Endothelial cell of umbilical vein (primary cell): ENCODE results near the gene EID3. TPM values are rescaled to one million over a fixed set of nuclear protein-coding genes. Genes with fewer than 3 reads are reported as not detected.

Experiments
- BruUV-seq: library from RNA; stranded (reverse); fragments of 400-500 nt; replicated peaks from 2 replicates; lab custom pipeline; 2021; lab: Mats Ljungman, UMichigan
- CTCF ChIA-PET: fragments of 300-600, 350-600 bp; sonication (Branson Sonifier 250); formaldehyde crosslinking; loops from one replicate; lab custom pipeline; 2021; ENCODE audit warnings: antibody characterized with exemption, inconsistent platforms; lab: Charles Lee
- POLR2A ChIA-PET: fragments of 300-600, 350-600 bp; sonication (Branson Sonifier 250); formaldehyde crosslinking; loops from one replicate; lab custom pipeline; 2021; ENCODE audit warnings: antibody characterized with exemption, inconsistent platforms; lab: Charles Lee
- DNase-seq: peaks from one replicate; pipeline ENCODE4 v3.0.0-alpha.2; 2011; ENCODE audit warnings: low read depth, low spot score
- FAIRE-seq: peaks from 2 replicates; lab custom pipeline; 2011; peaks lifted over from hg19 to GRCh38; lab: Jason Lieb, UNC
- H2AFZ ChIP-seq: 2 replicates; pipeline ENCODE4 v1.6.0; 2012; ENCODE audit warnings: low read depth, low read length, control low read depth, inconsistent platforms
- H3K27ac ChIP-seq: 2 replicates; pipeline ENCODE4 v1.5.1; 2011; ENCODE audit warnings: low read depth, mild to moderate bottlenecking, control low read depth, low read length, moderate library complexity; ENCODE audit not compliant: insufficient read depth
- H3K27me3 ChIP-seq, 2 experiments: 2 replicates each; pipeline versions ENCODE4 v1.6.0 to v1.6.1; 2011; ENCODE audit warnings: low read length in 2 of 2, mixed read lengths in 1 of 2; ENCODE audit not compliant: control insufficient read depth in 2 of 2, insufficient read depth in 2 of 2
- H3K36me3 ChIP-seq, 2 experiments: 2 replicates in 1 of 2; 3 replicates in 1 of 2; pipeline ENCODE4 v1.5.1; 2011; ENCODE audit warnings: low read length in 2 of 2, mild to moderate bottlenecking in 1 of 2, moderate library complexity in 1 of 2; ENCODE audit not compliant: control insufficient read depth in 2 of 2, insufficient read depth in 2 of 2; ENCODE audit errors: extremely low read depth in 1 of 2
- H3K4me1 ChIP-seq: 3 replicates; pipeline ENCODE4 v1.5.1; 2011; ENCODE audit warnings: mild to moderate bottlenecking, low read length; ENCODE audit not compliant: control insufficient read depth, insufficient read depth; ENCODE audit errors: extremely low read depth
- H3K4me2 ChIP-seq: 2 replicates; pipeline ENCODE4 v1.6.1; 2011; ENCODE audit warnings: low read length, control low read depth, mixed read lengths; ENCODE audit not compliant: insufficient read depth
- H3K4me3 ChIP-seq, 3 experiments: fragments of 200-600 bp in 1 of 3; sonication (generic), shearing (Covaris generic) in 1 of 3; replicated peaks in 1 of 3; 2 replicates each; pipeline ENCODE4 v1.5.1; 2011 to 2016; ENCODE audit warnings: control low read depth in 3 of 3, low read length in 3 of 3, mild to moderate bottlenecking in 2 of 3, inconsistent platforms in 1 of 3, low read depth in 1 of 3, moderate library complexity in 1 of 3; ENCODE audit not compliant: insufficient read depth in 1 of 3
- H3K79me2 ChIP-seq: 2 replicates; pipeline ENCODE4 v1.6.0; 2012; ENCODE audit warnings: low read length, inconsistent platforms; ENCODE audit not compliant: control insufficient read depth, insufficient read depth
- H3K9ac ChIP-seq: replicated peaks from 2 replicates; pipeline ENCODE3; 2011; ENCODE audit warnings: low read length, control low read depth; ENCODE audit not compliant: insufficient read depth; ENCODE audit errors: extremely low read depth
- H3K9me1 ChIP-seq: replicated peaks from 3 replicates; pipeline ENCODE4 v1.6.0; 2011; ENCODE audit warnings: mild to moderate bottlenecking, low read length; ENCODE audit not compliant: control insufficient read depth, insufficient read depth; ENCODE audit errors: extremely low read depth
- H3K9me3 ChIP-seq: replicated peaks from 2 replicates; pipeline ENCODE4 v1.5.1; 2012; ENCODE audit warnings: low read length, inconsistent platforms; ENCODE audit not compliant: control insufficient read depth, insufficient read depth
- H4K20me1 ChIP-seq: replicated peaks from 2 replicates; pipeline ENCODE3; 2011; ENCODE audit warnings: mild to moderate bottlenecking, low read length; ENCODE audit not compliant: control insufficient read depth, insufficient read depth; ENCODE audit errors: extremely low read depth
- EZH2 ChIP-seq: IDR thresholded peaks from 2 replicates; pipeline ENCODE4 v1.6.1; 2012; ENCODE audit warnings: borderline replicate concordance, low read depth, mild to moderate bottlenecking, moderate library complexity, low read length, inconsistent platforms; ENCODE audit not compliant: severe bottlenecking
- FOS ChIP-seq: IDR thresholded peaks from 2 replicates; pipeline ENCODE4 v1.6.1; 2011; ENCODE audit warnings: mild to moderate bottlenecking, low read length, moderate library complexity, borderline replicate concordance; ENCODE audit not compliant: insufficient read depth
- GATA2 ChIP-seq: IDR thresholded peaks from 2 replicates; pipeline ENCODE4 v1.7.0; 2011; ENCODE audit warnings: low read depth, mild to moderate bottlenecking, moderate library complexity, mixed read lengths, low read length; ENCODE audit not compliant: insufficient read length, insufficient read depth
- JUN ChIP-seq: IDR thresholded peaks from 2 replicates; pipeline ENCODE4 v1.6.1; 2011; ENCODE audit warnings: borderline replicate concordance, low read depth; ENCODE audit not compliant: insufficient read length, insufficient read depth
- MYC ChIP-seq: IDR thresholded peaks from one replicate; pipeline ENCODE4 v1.6.1; 2011; ENCODE audit warnings: mild to moderate bottlenecking, low read depth, low read length
- POLR2A ChIP-seq: IDR thresholded peaks from 2 replicates; pipeline ENCODE4 v1.6.1; 2012; ENCODE audit warnings: low read depth, mild to moderate bottlenecking, control low read depth, low read length
- POLR2AphosphoS5 ChIP-seq: IDR thresholded peaks from 2 replicates; pipeline ENCODE4 v1.6.1; 2012; ENCODE audit warnings: low read depth, mild to moderate bottlenecking, control low read depth, low read length, moderate library complexity; ENCODE audit not compliant: insufficient read depth
- dilution Hi-C: fragments of 300-500 bp; cut with MboI; formaldehyde crosslinking; loops from one replicate; pipeline ENCODE4 v1.15.0; 2019; ENCODE audit warnings: low sequenced_read_pairs; ENCODE audit not compliant: extremely low pct_ligation_motif_present
- intact Hi-C: fragments of 100-400 bp; cut with micrococcal nuclease; formaldehyde crosslinking; loops from one replicate; pipeline ENCODE4 v1.10.0; 2022
- polyA plus RNA-seq, 4 experiments: library from polyadenylated mRNA; depleted of rRNA in 3 of 4; stranded (reverse) in 3 of 4; unstranded in 1 of 4; fragments of >200 nt; gene quantifications; 2 replicates each; pipeline versions ENCODE4 v1.2.1 to v1.2.3, GENCODE V29; 2011 to 2012; ENCODE audit warnings: missing spikeins in 1 of 4
- total RNA-seq: library from RNA; stranded (reverse); gene quantifications from 2 replicates; pipeline ENCODE4 v1.2.3, GENCODE V29; 2021
- TF ChIP-seq, protein P1 (sequence below), 2 donors: IDR thresholded peaks; 1 replicate in 1 of 2; 2 replicates in 1 of 2; pipeline ENCODE4 v1.5.1; 2011; ENCODE audit warnings: low read length in 2 of 2, mild to moderate bottlenecking in 2 of 2, moderate library complexity in 2 of 2, control low read depth in 1 of 2, inconsistent platforms in 1 of 2, low read depth in 1 of 2; ENCODE audit not compliant: insufficient read depth in 1 of 2; ENCODE audit errors: extremely low read depth in 1 of 2
- TF ChIP-seq, protein P2 (sequence below): IDR thresholded peaks from 2 replicates; pipeline ENCODE4 v1.6.1; 2011; ENCODE audit not compliant: insufficient read depth, insufficient read length

Gene EID3
- total and polyA plus RNA-seq, 2 donors (not counting 3 experiments of a cell fraction or from before 2014, with no cell fraction given) = 1.5 to 14.5 TPM

DNA sequence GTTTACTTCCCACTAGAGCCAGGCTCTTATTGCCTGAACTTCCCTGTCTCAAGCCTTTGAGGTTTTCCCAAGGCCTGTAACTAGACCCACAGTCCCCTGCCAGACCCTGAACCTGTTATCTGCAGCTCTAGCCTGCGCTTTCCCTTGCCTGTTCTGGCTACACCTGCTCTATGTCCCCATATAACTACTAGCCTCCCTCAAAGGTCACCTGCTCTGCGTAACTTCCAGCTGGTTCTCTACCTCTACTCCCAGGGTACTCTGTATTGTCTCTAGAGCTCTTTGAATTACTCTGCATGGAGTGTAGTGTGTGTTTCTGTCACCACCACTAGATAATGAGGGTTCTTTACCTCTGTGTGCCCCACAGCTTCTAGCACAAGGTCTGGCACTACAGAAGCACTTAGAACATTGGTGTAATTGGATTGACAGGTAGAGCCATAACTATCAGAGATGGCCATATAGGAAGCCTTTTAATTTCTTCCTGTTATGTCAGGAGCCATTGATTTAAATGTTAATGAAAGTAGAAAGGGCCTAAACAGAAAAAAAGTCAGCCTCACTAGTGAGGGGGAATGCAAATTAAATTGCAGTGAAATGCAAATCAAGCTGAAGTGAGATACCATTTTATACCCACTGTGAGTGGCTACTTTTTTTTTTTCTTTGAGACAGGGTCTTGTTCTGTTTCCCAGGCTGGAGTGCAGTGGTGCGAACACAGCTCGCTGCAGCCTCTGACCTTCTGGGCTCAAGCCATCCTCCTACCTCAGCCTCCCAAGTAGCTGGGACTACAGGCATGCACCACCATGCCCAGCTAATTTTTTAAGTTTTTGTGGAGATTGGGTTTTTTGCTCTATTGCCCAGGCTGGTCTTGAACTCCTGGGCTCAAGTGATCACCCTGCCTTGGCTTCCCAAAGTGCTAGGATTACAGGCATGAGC is 47.8 kb downstream of the EID3 start:
- Histone ChIP-seq H3K9me1 (no peaks in the 10 kb centered on the region), H2AFZ (no peak overlapping the region), H4K20me1 (peaks cover 3% of the 10 kb centered on the region), H3K9me3 (no peaks in the 10 kb centered on the region), H3K4me1 (no peaks in the 10 kb centered on the region), H3K79me2 (peaks cover 30% of the 10 kb centered on the region), H3K27ac (no peak overlapping the region), H3K4me3 (no peak overlapping the region), H3K9ac (no peak overlapping the region), H3K27me3 (no peaks in the 10 kb centered on the region), H3K4me2 (no peak overlapping the region), H3K36me3 (peaks cover 26 to 42% of the 10 kb centered on the region in 2 experiments)
- TF ChIP-seq EZH2 = no peak
- TF ChIP-seq, protein P1, sequence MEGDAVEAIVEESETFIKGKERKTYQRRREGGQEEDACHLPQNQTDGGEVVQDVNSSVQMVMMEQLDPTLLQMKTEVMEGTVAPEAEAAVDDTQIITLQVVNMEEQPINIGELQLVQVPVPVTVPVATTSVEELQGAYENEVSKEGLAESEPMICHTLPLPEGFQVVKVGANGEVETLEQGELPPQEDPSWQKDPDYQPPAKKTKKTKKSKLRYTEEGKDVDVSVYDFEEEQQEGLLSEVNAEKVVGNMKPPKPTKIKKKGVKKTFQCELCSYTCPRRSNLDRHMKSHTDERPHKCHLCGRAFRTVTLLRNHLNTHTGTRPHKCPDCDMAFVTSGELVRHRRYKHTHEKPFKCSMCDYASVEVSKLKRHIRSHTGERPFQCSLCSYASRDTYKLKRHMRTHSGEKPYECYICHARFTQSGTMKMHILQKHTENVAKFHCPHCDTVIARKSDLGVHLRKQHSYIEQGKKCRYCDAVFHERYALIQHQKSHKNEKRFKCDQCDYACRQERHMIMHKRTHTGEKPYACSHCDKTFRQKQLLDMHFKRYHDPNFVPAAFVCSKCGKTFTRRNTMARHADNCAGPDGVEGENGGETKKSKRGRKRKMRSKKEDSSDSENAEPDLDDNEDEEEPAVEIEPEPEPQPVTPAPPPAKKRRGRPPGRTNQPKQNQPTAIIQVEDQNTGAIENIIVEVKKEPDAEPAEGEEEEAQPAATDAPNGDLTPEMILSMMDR (IDR thresholded peaks at IDR 0.05; ENCODE audit: extremely low read depth in 1 of 2, insufficient read depth in 1 of 2, low read depth in 1 of 2, low read length in 2 of 2) = no peak
- TF ChIP-seq GATA2 = no peak
- TF ChIP-seq FOS = no peak
- no peak for TF ChIP-seq POLR2AphosphoS5
- TF ChIP-seq, protein P2, sequence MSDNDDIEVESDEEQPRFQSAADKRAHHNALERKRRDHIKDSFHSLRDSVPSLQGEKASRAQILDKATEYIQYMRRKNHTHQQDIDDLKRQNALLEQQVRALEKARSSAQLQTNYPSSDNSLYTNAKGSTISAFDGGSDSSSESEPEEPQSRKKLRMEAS = no peak
- TF ChIP-seq POLR2A = no peak
- TF ChIP-seq MYC = no peak
- TF ChIP-seq JUN = no peak
- ChIA-PET CTCF (interaction anchor here (1.5 kb wide), 1 partner anchor 17 kb away, joined by 3 read pairs; no protein-coding TSS in a partner anchor), POLR2A (interaction anchor here (1.2 kb wide), 1 partner anchor 65 kb away, joined by 3 read pairs; no protein-coding TSS in a partner anchor)
- dilution Hi-C loops = no loop called here
- intact Hi-C loops = no loop called here
- BruUV-seq = no TSS peak
- no peak for FAIRE-seq
- DNase-seq = no peak
